H9 (cell line): ENCODE results near the gene PPP1R1B. TPM values are rescaled to one million over a fixed set of nuclear protein-coding genes. Genes with fewer than 3 reads are reported as not detected.

ENCODE experiments used
- DNase-seq: peaks from one replicate; pipeline ENCODE4 v3.0.0-alpha.2; 2017
- H2AFZ ChIP-seq: one replicate; pipeline ENCODE4 v1.6.1; 2013; ENCODE audit warnings: mild to moderate bottlenecking, low read length, control low read depth, moderate library complexity
- H2AK5ac ChIP-seq: 2 replicates; pipeline ENCODE4 v1.6.1; 2013; ENCODE audit warnings: low read length, control low read depth, mixed read lengths; ENCODE audit not compliant: insufficient read length
- H2BK120ac ChIP-seq: one replicate; pipeline ENCODE4 v1.6.1; 2013; ENCODE audit warnings: low read depth, mild to moderate bottlenecking, low read length, control low read depth, inconsistent platforms; ENCODE audit not compliant: poor library complexity, severe bottlenecking
- H2BK12ac ChIP-seq: 2 replicates; pipeline ENCODE4 v1.6.1; 2013; ENCODE audit warnings: low read length, control low read depth, mixed read lengths, low read depth; ENCODE audit not compliant: insufficient read length
- H2BK15ac ChIP-seq: 2 replicates; pipeline ENCODE4 v1.6.1; 2013; ENCODE audit warnings: low read depth, low read length, control low read depth
- H2BK20ac ChIP-seq: one replicate; pipeline ENCODE4 v1.6.1; 2013; ENCODE audit warnings: low read depth, mild to moderate bottlenecking, low read length, control low read depth, inconsistent platforms; ENCODE audit not compliant: poor library complexity, severe bottlenecking
- H2BK5ac ChIP-seq: 2 replicates; pipeline ENCODE4 v1.6.1; 2013; ENCODE audit warnings: low read length, control low read depth, mixed read lengths; ENCODE audit not compliant: insufficient read length
- H3K14ac ChIP-seq: 2 replicates; pipeline ENCODE4 v1.6.1; 2013; ENCODE audit warnings: low read length, control low read depth; ENCODE audit not compliant: insufficient read depth
- H3K18ac ChIP-seq: 2 replicates; pipeline ENCODE4 v1.6.1; 2013; ENCODE audit warnings: low read depth, mild to moderate bottlenecking, mixed read lengths, low read length, control low read depth; ENCODE audit not compliant: insufficient read length
- H3K23ac ChIP-seq: 2 replicates; pipeline ENCODE4 v1.6.1; 2013; ENCODE audit warnings: low read length, control low read depth, mixed read lengths, low read depth; ENCODE audit not compliant: insufficient read length
- H3K23me2 ChIP-seq: 2 replicates; pipeline ENCODE4 v1.6.1; 2013; ENCODE audit warnings: low read depth, mild to moderate bottlenecking, mixed read lengths, low read length, control low read depth; ENCODE audit not compliant: insufficient read length, poor library complexity, severe bottlenecking
- H3K27ac ChIP-seq: 2 replicates; pipeline ENCODE4 v1.5.1; 2013; ENCODE audit warnings: low read length, control low read depth, mixed read lengths, low read depth; ENCODE audit not compliant: insufficient read length
- H3K27me3 ChIP-seq: 2 replicates; pipeline ENCODE4 v1.6.1; 2013; ENCODE audit warnings: low read length, control low read depth, inconsistent platforms; ENCODE audit not compliant: insufficient read depth
- H3K4ac ChIP-seq: 2 replicates; pipeline ENCODE4 v1.6.1; 2013; ENCODE audit warnings: low read depth, mild to moderate bottlenecking, control low read depth, inconsistent platforms, low read length, moderate library complexity
- H3K4me1 ChIP-seq: 2 replicates; pipeline ENCODE4 v1.6.1; 2013; ENCODE audit warnings: low read length, control low read depth, inconsistent platforms; ENCODE audit not compliant: insufficient read depth
- H3K4me2 ChIP-seq: 2 replicates; pipeline ENCODE4 v1.6.1; 2013; ENCODE audit warnings: low read length, control low read depth, mixed read lengths; ENCODE audit not compliant: insufficient read length, insufficient read depth
- H3K56ac ChIP-seq: 2 replicates; pipeline ENCODE4 v1.6.1; 2013; ENCODE audit warnings: low read depth, mild to moderate bottlenecking, mixed read lengths, low read length, control low read depth; ENCODE audit not compliant: insufficient read length
- H3K79me1 ChIP-seq: 2 replicates; pipeline ENCODE4 v1.6.1; 2013; ENCODE audit warnings: low read depth, mild to moderate bottlenecking, moderate library complexity, low read length, control low read depth, inconsistent platforms; ENCODE audit not compliant: insufficient read depth, poor library complexity, severe bottlenecking
- H3K79me2 ChIP-seq: 2 replicates; pipeline ENCODE4 v1.6.1; 2013; ENCODE audit warnings: low read length, control low read depth, inconsistent platforms; ENCODE audit not compliant: insufficient read depth
- H3K9ac ChIP-seq: 2 replicates; pipeline ENCODE4 v1.6.1; 2013; ENCODE audit warnings: low read length, control low read depth, mixed read lengths; ENCODE audit not compliant: insufficient read length; ENCODE audit errors: extremely low read depth
- H3K9me3 ChIP-seq: one replicate; pipeline ENCODE4 v1.6.1; 2013; ENCODE audit warnings: low read depth, low read length, inconsistent platforms; ENCODE audit not compliant: control insufficient read depth
- H3T11ph ChIP-seq: one replicate; pipeline ENCODE4 v1.6.1; 2013; ENCODE audit warnings: mild to moderate bottlenecking, low read length, control low read depth, inconsistent platforms
- H4K20me1 ChIP-seq: one replicate; pipeline ENCODE4 v1.6.1; 2013; ENCODE audit not compliant: control insufficient read depth, insufficient read length, insufficient read depth
- H4K5ac ChIP-seq: 2 replicates; pipeline ENCODE4 v1.6.1; 2013; ENCODE audit warnings: low read depth, mild to moderate bottlenecking, mixed read lengths, low read length, control low read depth; ENCODE audit not compliant: insufficient read length
- H4K8ac ChIP-seq: replicated peaks from 2 replicates; pipeline ENCODE4 v1.6.1; 2013; ENCODE audit warnings: low read length, control low read depth, mixed read lengths, low read depth; ENCODE audit not compliant: insufficient read length
- H4K91ac ChIP-seq: 2 replicates; pipeline ENCODE4 v1.6.1; 2013; ENCODE audit warnings: low read depth, mild to moderate bottlenecking, moderate library complexity, mixed read lengths, low read length, control low read depth; ENCODE audit not compliant: insufficient read length
- H3K27ac Mint-ChIP-seq, 3 experiments: 2 replicates in 2 of 3; 3 replicates in 1 of 3; pipeline ENCODE4 v1.8.0; 2020 to 2021; ENCODE audit warnings: mixed read lengths in 3 of 3, mild to moderate bottlenecking in 1 of 3, moderate library complexity in 1 of 3
- H3K27me3 Mint-ChIP-seq: 2 replicates; pipeline ENCODE4 v1.8.0; 2021; ENCODE audit warnings: low read depth, mild to moderate bottlenecking, moderate library complexity, mixed read lengths
- H3K36me3 Mint-ChIP-seq, 3 experiments: 2 replicates in 2 of 3; 3 replicates in 1 of 3; pipeline ENCODE4 v1.8.0; 2020 to 2021; ENCODE audit warnings: low read depth in 3 of 3, mixed read lengths in 3 of 3; ENCODE audit not compliant: insufficient read depth in 1 of 3
- H3K4me1 Mint-ChIP-seq, 2 experiments: 2 replicates each; pipeline ENCODE4 v1.8.0; 2020; ENCODE audit warnings: mixed read lengths in 2 of 2
- H3K4me3 Mint-ChIP-seq, 2 experiments: 2 replicates in 1 of 2; 3 replicates in 1 of 2; pipeline ENCODE4 v1.8.0; 2020 to 2021; ENCODE audit warnings: mild to moderate bottlenecking in 2 of 2, mixed read lengths in 2 of 2, moderate library complexity in 1 of 2
- H3K9me3 Mint-ChIP-seq, 2 experiments: 2 replicates in 1 of 2; 3 replicates in 1 of 2; pipeline ENCODE4 v1.8.0; 2020; ENCODE audit warnings: mild to moderate bottlenecking in 2 of 2, mixed read lengths in 2 of 2, moderate library complexity in 1 of 2
- WGBS: extraction: QIAGEN DNeasy Blood & Tissue Kit; methylation state at CpG from one replicate; pipeline ENCODE4 v1.1.7; 2013; ENCODE audit warnings: missing lambda C conversion rate, low lambda C conversion rate, mixed read lengths; ENCODE audit not compliant: insufficient read length; ENCODE audit errors: extremely low coverage; 5-methylcytosine and 5-hydroxymethylcytosine counted together
- total RNA-seq: library from RNA; stranded (reverse); gene quantifications from 2 replicates; pipeline ENCODE4 v1.2.1, GENCODE V29; 2021
- TF ChIP-seq, protein P1 (sequence below): fragments of 200-600 bp; sonication (generic); conservative IDR thresholded peaks from 3 replicates; pipeline ENCODE4 v1.8.0; 2021; ENCODE audit warnings: antibody characterized with exemption, mild to moderate bottlenecking

PPP1R1B gene
- total RNA-seq, 1 experiment from 2014 or later = 15.5 TPM

DNA sequence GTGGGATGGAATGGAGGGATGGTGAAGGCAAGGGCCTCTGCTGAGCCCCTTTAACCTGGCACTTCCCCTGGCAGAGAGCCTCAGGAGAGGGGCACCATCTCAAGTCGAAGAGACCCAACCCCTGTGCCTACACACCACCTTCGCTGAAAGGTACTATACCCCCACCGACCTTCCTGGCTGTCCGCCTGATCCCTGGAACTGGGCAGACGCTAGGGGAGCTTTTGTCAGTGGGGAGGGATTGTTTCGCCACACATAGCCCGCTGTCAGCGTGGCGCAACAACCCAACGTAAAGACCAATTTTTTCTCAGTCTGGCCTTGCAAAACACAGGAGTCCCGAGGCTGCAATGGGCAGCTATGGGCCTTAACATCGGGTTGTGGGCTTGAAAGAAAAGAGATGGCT lies 3.1 kb downstream of the PPP1R1B start:
- H3K4me1 Mint-ChIP-seq = peaks cover 63 to 80% of the 10 kb centered on the region in 2 experiments
- H3K9me3 Mint-ChIP-seq = no peaks in the 10 kb centered on the region; a peak in 1 of 5 replicates
- no peaks in the 10 kb centered on the region for H3K79me2 ChIP-seq
- no peak overlapping the region for H3K56ac ChIP-seq
- H3K23ac ChIP-seq = no peak overlapping the region
- H4K91ac ChIP-seq = no peak overlapping the region
- H3K79me1 ChIP-seq = no peaks in the 10 kb centered on the region
- no peaks in the 10 kb centered on the region for H3K9me3 ChIP-seq
- H2BK12ac ChIP-seq = no peak overlapping the region
- no peak overlapping the region for H3K18ac ChIP-seq
- peaks cover 13% of the 10 kb centered on the region; the same call in 1 of the 2 replicates for H3K27me3 ChIP-seq
- no peak overlapping the region for H2BK120ac ChIP-seq
- H3K27me3 Mint-ChIP-seq = peaks cover 34% of the 10 kb centered on the region
- no peak overlapping the region for H2BK15ac ChIP-seq
- H4K5ac ChIP-seq = no peak overlapping the region
- H3K4me2 ChIP-seq = no peak overlapping the region
- TF ChIP-seq, protein P1, sequence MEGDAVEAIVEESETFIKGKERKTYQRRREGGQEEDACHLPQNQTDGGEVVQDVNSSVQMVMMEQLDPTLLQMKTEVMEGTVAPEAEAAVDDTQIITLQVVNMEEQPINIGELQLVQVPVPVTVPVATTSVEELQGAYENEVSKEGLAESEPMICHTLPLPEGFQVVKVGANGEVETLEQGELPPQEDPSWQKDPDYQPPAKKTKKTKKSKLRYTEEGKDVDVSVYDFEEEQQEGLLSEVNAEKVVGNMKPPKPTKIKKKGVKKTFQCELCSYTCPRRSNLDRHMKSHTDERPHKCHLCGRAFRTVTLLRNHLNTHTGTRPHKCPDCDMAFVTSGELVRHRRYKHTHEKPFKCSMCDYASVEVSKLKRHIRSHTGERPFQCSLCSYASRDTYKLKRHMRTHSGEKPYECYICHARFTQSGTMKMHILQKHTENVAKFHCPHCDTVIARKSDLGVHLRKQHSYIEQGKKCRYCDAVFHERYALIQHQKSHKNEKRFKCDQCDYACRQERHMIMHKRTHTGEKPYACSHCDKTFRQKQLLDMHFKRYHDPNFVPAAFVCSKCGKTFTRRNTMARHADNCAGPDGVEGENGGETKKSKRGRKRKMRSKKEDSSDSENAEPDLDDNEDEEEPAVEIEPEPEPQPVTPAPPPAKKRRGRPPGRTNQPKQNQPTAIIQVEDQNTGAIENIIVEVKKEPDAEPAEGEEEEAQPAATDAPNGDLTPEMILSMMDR = no peak
- no peak overlapping the region for H3T11ph ChIP-seq
- H2BK20ac ChIP-seq = no peak overlapping the region
- no peak overlapping the region for H3K14ac ChIP-seq
- peaks cover 21% of the 10 kb centered on the region; the same call in 1 of the 2 replicates for H3K4me1 ChIP-seq
- no peak overlapping the region for H3K4ac ChIP-seq
- no peak overlapping the region for H3K27ac ChIP-seq
- no peak overlapping the region for H4K8ac ChIP-seq
- H3K23me2 ChIP-seq = peaks cover 13% of the 10 kb centered on the region
- H2AK5ac ChIP-seq = no peak overlapping the region
- H3K36me3 Mint-ChIP-seq = no peaks in the 10 kb centered on the region; a peak in 1 of 7 replicates
- DNase-seq = no peak
- no peak overlapping the region for H3K9ac ChIP-seq
- H2AFZ ChIP-seq = no peak overlapping the region
- no CpG with 5 or more reads among the region's 12 CpGs for WGBS
- no peaks in the 10 kb centered on the region for H4K20me1 ChIP-seq
- no peak overlapping the region for H2BK5ac ChIP-seq
- H3K4me3 Mint-ChIP-seq = no peak overlapping the region
- H3K27ac Mint-ChIP-seq = no peak overlapping the region
